ENCODE data around the gene UBE2V1.

UBE2V1 gene

GRCh38 chr20:50049442-50050026 lies 63.4 kb downstream of the UBE2V1 start:
- no peak overlapping the region for H2AFZ ChIP-seq (ENCODE audit: low read depth)
- H3K4me2 ChIP-seq: peak overlapping the region; percentile 71; the same call in 1 of the 2 replicates
- H3K79me2 ChIP-seq (ENCODE audit: insufficient read depth, low read depth): no peaks in the 10 kb centered on the region
- no peak overlapping the region for H3K27ac ChIP-seq
- no peaks in the 10 kb centered on the region for H3K36me3 ChIP-seq (ENCODE audit: insufficient read depth)
- H3K4me3 ChIP-seq (IDR thresholded peaks at IDR 0.05; ENCODE audit: insufficient read depth, low read depth, low read length): no peak overlapping the region
- peaks cover 28% of the 10 kb centered on the region for H3K4me1 ChIP-seq (ENCODE audit: low read depth, poor library complexity, severe bottlenecking)
- no peaks in the 10 kb centered on the region; the same call in 1 of the 2 replicates for H3K27me3 ChIP-seq (ENCODE audit: insufficient read depth, low read depth)
- no peak overlapping the region for H3K9ac ChIP-seq
- TF ChIP-seq, protein P1, sequence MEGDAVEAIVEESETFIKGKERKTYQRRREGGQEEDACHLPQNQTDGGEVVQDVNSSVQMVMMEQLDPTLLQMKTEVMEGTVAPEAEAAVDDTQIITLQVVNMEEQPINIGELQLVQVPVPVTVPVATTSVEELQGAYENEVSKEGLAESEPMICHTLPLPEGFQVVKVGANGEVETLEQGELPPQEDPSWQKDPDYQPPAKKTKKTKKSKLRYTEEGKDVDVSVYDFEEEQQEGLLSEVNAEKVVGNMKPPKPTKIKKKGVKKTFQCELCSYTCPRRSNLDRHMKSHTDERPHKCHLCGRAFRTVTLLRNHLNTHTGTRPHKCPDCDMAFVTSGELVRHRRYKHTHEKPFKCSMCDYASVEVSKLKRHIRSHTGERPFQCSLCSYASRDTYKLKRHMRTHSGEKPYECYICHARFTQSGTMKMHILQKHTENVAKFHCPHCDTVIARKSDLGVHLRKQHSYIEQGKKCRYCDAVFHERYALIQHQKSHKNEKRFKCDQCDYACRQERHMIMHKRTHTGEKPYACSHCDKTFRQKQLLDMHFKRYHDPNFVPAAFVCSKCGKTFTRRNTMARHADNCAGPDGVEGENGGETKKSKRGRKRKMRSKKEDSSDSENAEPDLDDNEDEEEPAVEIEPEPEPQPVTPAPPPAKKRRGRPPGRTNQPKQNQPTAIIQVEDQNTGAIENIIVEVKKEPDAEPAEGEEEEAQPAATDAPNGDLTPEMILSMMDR (conservative IDR thresholded peaks at IDR 0.05; ENCODE audit: low read depth, low read length): no peak
- H4K20me1 ChIP-seq (ENCODE audit: insufficient read depth): no peaks in the 10 kb centered on the region

- Histone ChIP-seq H3K36me3 (ENCODE audit: insufficient read depth) (no peaks in the 10 kb centered on the region), H3K79me2 (ENCODE audit: insufficient read depth, low read depth) (no peaks in the 10 kb centered on the region), H2AFZ (ENCODE audit: low read depth) (peak overlapping the region; percentile 20; the same call in 1 of the 2 replicates), H3K9ac (no peak overlapping the region), H3K27ac (no peak overlapping the region), H3K4me1 (ENCODE audit: low read depth, poor library complexity, severe bottlenecking) (peaks cover 28% of the 10 kb centered on the region), H3K27me3 (ENCODE audit: insufficient read depth, low read depth) (no peaks in the 10 kb centered on the region; the same call in 1 of the 2 replicates), H4K20me1 (ENCODE audit: insufficient read depth) (no peaks in the 10 kb centered on the region), H3K4me3 (IDR thresholded peaks at IDR 0.05; ENCODE audit: insufficient read depth, low read depth, low read length) (no peak overlapping the region), H3K4me2 (peak overlapping the region; percentile 71)
- TF ChIP-seq, protein P1 (conservative IDR thresholded peaks at IDR 0.05; ENCODE audit: low read depth, low read length): no peak
Measured at GRCh38 chr20:50048420-50049166, 64.4 kb downstream of the UBE2V1 start.

- Histone ChIP-seq H3K27ac (no peak overlapping the region), H3K79me2 (ENCODE audit: insufficient read depth, low read depth) (no peaks in the 10 kb centered on the region), H2AFZ (ENCODE audit: low read depth) (no peak overlapping the region), H3K27me3 (ENCODE audit: insufficient read depth, low read depth) (0 out of 2 replicates have a peak, but pooled peaks cover 3% of the 10 kb centered on the region), H3K4me1 (ENCODE audit: low read depth, poor library complexity, severe bottlenecking) (peaks cover 24% of the 10 kb centered on the region), H3K36me3 (ENCODE audit: insufficient read depth) (no peaks in the 10 kb centered on the region), H3K9ac (no peak overlapping the region), H4K20me1 (ENCODE audit: insufficient read depth) (no peaks in the 10 kb centered on the region), H3K4me2 (no peak overlapping the region), H3K4me3 (IDR thresholded peaks at IDR 0.05; ENCODE audit: insufficient read depth, low read depth, low read length) (no peak overlapping the region)
- TF ChIP-seq, protein P1 (conservative IDR thresholded peaks at IDR 0.05; ENCODE audit: low read depth, low read length): no peak
Measured at GRCh38 chr20:50044353-50044960, 68.5 kb downstream of the UBE2V1 start.

- Histone ChIP-seq H2AFZ (ENCODE audit: low read depth) (no peak overlapping the region), H4K20me1 (ENCODE audit: insufficient read depth) (no peaks in the 10 kb centered on the region), H3K27me3 (ENCODE audit: insufficient read depth, low read depth) (0 out of 2 replicates have a peak, but pooled peaks cover 3% of the 10 kb centered on the region), H3K9ac (no peak overlapping the region), H3K4me1 (ENCODE audit: low read depth, poor library complexity, severe bottlenecking) (peaks cover 17% of the 10 kb centered on the region), H3K4me2 (no peak overlapping the region), H3K27ac (no peak overlapping the region), H3K36me3 (ENCODE audit: insufficient read depth) (no peaks in the 10 kb centered on the region), H3K4me3 (IDR thresholded peaks at IDR 0.05; ENCODE audit: insufficient read depth, low read depth, low read length) (no peak overlapping the region), H3K79me2 (ENCODE audit: insufficient read depth, low read depth) (no peaks in the 10 kb centered on the region)
- TF ChIP-seq, protein P1 (conservative IDR thresholded peaks at IDR 0.05; ENCODE audit: low read depth, low read length): no peak
Measured at GRCh38 chr20:50043573-50044352, 69.2 kb downstream of the UBE2V1 start.
